PC-3 (cell line): Measurements from ENCODE around the gene AATF. TPM values are rescaled to one million over a fixed set of nuclear protein-coding genes. Genes with fewer than 3 reads are reported as not detected.

ENCODE experiments used
- ATAC-seq: fragments of 200-7000 bp; cut with Tn5 transposase; 2 replicates; pipeline ENCODE4 v1.9.1; 2020; ENCODE audit warnings: mild to moderate bottlenecking, moderate library complexity
- BruUV-seq: library from RNA; stranded (reverse); fragments of 400-500 nt; replicated peaks from 2 replicates; lab custom pipeline; 2021; lab: Mats Ljungman, UMichigan
- CTCF ChIA-PET: fragments of 300-600 bp; sonication (Branson Sonifier 250); formaldehyde crosslinking; loops from one replicate; lab custom pipeline; 2022; ENCODE audit warnings: antibody characterized with exemption; lab: Charles Lee
- POLR2A ChIA-PET: fragments of 300-600 bp; sonication (Branson Sonifier 250); formaldehyde crosslinking; loops from one replicate; lab custom pipeline; 2022; ENCODE audit warnings: antibody characterized with exemption; ENCODE audit not compliant: unreplicated experiment; lab: Charles Lee
- DNase-seq: peaks from one replicate; pipeline ENCODE4 v3.0.0-alpha.2; 2015
- H2AFZ ChIP-seq: fragments of 300-600 bp; sonication (generic); 2 replicates; pipeline ENCODE4 v1.6.0; 2016; ENCODE audit warnings: antibody characterized with exemption, low read length
- H3F3A ChIP-seq: fragments of 300-600 bp; sonication (generic); one replicate; pipeline ENCODE4 v1.6.0; 2017; ENCODE audit warnings: antibody characterized with exemption, low read length, control low read depth, mild to moderate bottlenecking; ENCODE audit not compliant: unreplicated experiment
- H3K27ac ChIP-seq: fragments of 300-600 bp; sonication (generic); 2 replicates; pipeline ENCODE4 v1.5.1; 2016; ENCODE audit warnings: mild to moderate bottlenecking, low read length
- H3K27me3 ChIP-seq: fragments of 300-600 bp; sonication (generic); 2 replicates; pipeline ENCODE4 v1.6.1; 2016; ENCODE audit warnings: low read length, mixed read lengths
- H3K36me3 ChIP-seq: fragments of 300-600 bp; sonication (generic); 2 replicates; pipeline ENCODE4 v1.6.1; 2016; ENCODE audit warnings: low read depth, mixed run types, low read length, mixed read lengths
- H3K4me1 ChIP-seq: fragments of 300-600 bp; sonication (generic); 2 replicates; pipeline ENCODE4 v1.5.1; 2016; ENCODE audit warnings: low read length; ENCODE audit not compliant: insufficient read depth
- H3K4me2 ChIP-seq: fragments of 300-600 bp; sonication (generic); 2 replicates; pipeline ENCODE4 v1.6.0; 2016; ENCODE audit warnings: low read length
- H3K4me3 ChIP-seq: fragments of 300-600 bp; sonication (generic); 2 replicates; pipeline ENCODE4 v1.5.1; 2016; ENCODE audit warnings: mild to moderate bottlenecking, low read length, mixed read lengths
- H3K79me2 ChIP-seq: fragments of 300-600 bp; sonication (generic); 2 replicates; pipeline ENCODE4 v1.6.1; 2017; ENCODE audit warnings: low read length, mixed read lengths
- H3K9ac ChIP-seq: fragments of 300-600 bp; sonication (generic); 2 replicates; pipeline ENCODE4 v1.6.0; 2016; ENCODE audit warnings: mild to moderate bottlenecking, low read length
- H3K9me2 ChIP-seq: fragments of 300-600 bp; sonication (generic); replicated peaks from 2 replicates; pipeline ENCODE4 v1.6.1; 2016; ENCODE audit warnings: mixed run types, low read length, mixed read lengths
- H3K9me3 ChIP-seq: fragments of 300-600 bp; sonication (generic); 2 replicates; pipeline ENCODE4 v1.6.1; 2016; ENCODE audit warnings: low read length, mixed read lengths
- H4K20me1 ChIP-seq: fragments of 300-600 bp; sonication (generic); 2 replicates; pipeline ENCODE4 v1.6.1; 2016; ENCODE audit warnings: low read length, mixed read lengths
- CTCF ChIP-seq: fragments of 300-600 bp; sonication (generic); conservative IDR thresholded peaks from 2 replicates; pipeline ENCODE4 v1.5.1; 2017; ENCODE audit warnings: antibody characterized with exemption, low read depth, mild to moderate bottlenecking, low read length
- EZH2 ChIP-seq: fragments of 300-600 bp; sonication (generic); IDR thresholded peaks from one replicate; pipeline ENCODE4 v1.6.1; 2017; ENCODE audit warnings: antibody characterized with exemption, mild to moderate bottlenecking, low read length; ENCODE audit not compliant: unreplicated experiment
- EZH2phosphoT487 ChIP-seq: fragments of 300-600 bp; sonication (generic); IDR thresholded peaks from 2 replicates; pipeline ENCODE4 v1.6.1; 2018; ENCODE audit warnings: mild to moderate bottlenecking, antibody characterized with exemption, low read length, borderline replicate concordance
- intact Hi-C: fragments of 100-400 bp; cut with micrococcal nuclease; formaldehyde crosslinking; loops from 2 replicates; pipeline ENCODE4 v1.9.0; 2023
- total RNA-seq: library from RNA; depleted of rRNA; stranded (reverse); fragments of >200 nt; gene quantifications from 2 replicates; pipeline ENCODE4 v1.2.3, GENCODE V29; 2014

Gene AATF
- total RNA-seq, 1 experiment from 2014 or later = 25.5 TPM

DNA sequence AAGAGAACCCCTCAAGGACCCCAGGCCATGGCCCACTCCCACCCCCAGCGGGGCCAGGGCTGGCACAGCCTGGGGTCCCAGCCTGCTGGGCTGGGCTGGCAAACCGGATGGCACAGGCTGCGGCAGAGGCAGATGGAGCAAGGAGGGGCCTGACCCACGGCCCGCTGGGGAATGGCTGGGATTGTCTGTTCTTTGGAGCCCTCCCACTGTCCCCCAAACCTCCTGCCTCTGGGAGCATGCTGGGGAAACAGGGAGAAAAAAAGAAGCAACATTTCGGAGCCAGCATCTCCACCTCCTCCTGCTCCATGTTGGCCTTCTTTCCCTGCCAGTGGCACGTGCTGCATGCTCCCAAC, 48.6 kb upstream of the AATF start:
- Histone ChIP-seq H3K79me2 (no peaks in the 10 kb centered on the region), H3K9me2 (no peaks in the 10 kb centered on the region), H4K20me1 (no peaks in the 10 kb centered on the region), H3K4me1 (no peaks in the 10 kb centered on the region), H3K36me3 (no peaks in the 10 kb centered on the region), H3K9ac (no peak overlapping the region), H3K9me3 (no peaks in the 10 kb centered on the region), H3F3A (no peaks in the 10 kb centered on the region), H3K4me2 (no peak overlapping the region), H3K4me3 (no peak overlapping the region), H2AFZ (no peak overlapping the region), H3K27ac (no peak overlapping the region), H3K27me3 (no peaks in the 10 kb centered on the region)
- DNase-seq (no peak), ATAC-seq (no peak)
- ChIA-PET CTCF (no interaction called here), POLR2A (no interaction called here)
- TF ChIP-seq EZH2phosphoT487 (no peak), EZH2 (no peak), CTCF (no peak)
- BruUV-seq = no TSS peak
- intact Hi-C loops = no loop called here

- ChIA-PET POLR2A (no interaction called here), CTCF (no interaction called here)
- H3K27ac ChIP-seq = no peak overlapping the region
- H3K4me2 ChIP-seq = no peak overlapping the region
- intact Hi-C loops = no loop called here
- H3K27me3 ChIP-seq = 0 out of 2 replicates have a peak, but pooled peaks cover 2% of the 10 kb centered on the region
- H3K9ac ChIP-seq = no peak overlapping the region
- DNase-seq = no peak
- no peaks in the 10 kb centered on the region for H3K9me3 ChIP-seq
- no peaks in the 10 kb centered on the region for H3K79me2 ChIP-seq
- H4K20me1 ChIP-seq = no peaks in the 10 kb centered on the region
- H2AFZ ChIP-seq = no peak overlapping the region
- no peak overlapping the region for H3K4me3 ChIP-seq
- no peaks in the 10 kb centered on the region for H3K4me1 ChIP-seq
- BruUV-seq = no TSS peak
- no peaks in the 10 kb centered on the region for H3F3A ChIP-seq
- H3K9me2 ChIP-seq = no peaks in the 10 kb centered on the region
- no peak for ATAC-seq
- no peaks in the 10 kb centered on the region for H3K36me3 ChIP-seq
- TF ChIP-seq EZH2 (no peak), EZH2phosphoT487 (no peak), CTCF (no peak)
Measured at GRCh38 chr17:36901506-36901905, 47.2 kb upstream of the AATF start.

GRCh38 chr17:36907407-36907806, 41.3 kb upstream of the AATF start:
- intact Hi-C loops = no loop called here
- Histone ChIP-seq H3K27ac (no peak overlapping the region), H2AFZ (no peak overlapping the region), H3K27me3 (0 out of 2 replicates have a peak, but pooled peaks cover 3% of the 10 kb centered on the region), H3K36me3 (no peaks in the 10 kb centered on the region), H3K4me3 (no peak overlapping the region), H3F3A (no peaks in the 10 kb centered on the region), H3K4me1 (no peaks in the 10 kb centered on the region), H4K20me1 (no peaks in the 10 kb centered on the region), H3K4me2 (no peak overlapping the region), H3K79me2 (no peaks in the 10 kb centered on the region), H3K9ac (no peak overlapping the region), H3K9me2 (no peaks in the 10 kb centered on the region), H3K9me3 (no peaks in the 10 kb centered on the region)
- DNase-seq (no peak), ATAC-seq (no peak)
- CTCF ChIA-PET = no interaction called here
- no TSS peak for BruUV-seq
- POLR2A ChIA-PET = no interaction called here
- no peak for TF ChIP-seq EZH2phosphoT487
- no peak for TF ChIP-seq CTCF
